H1 (cell line): Measurements from ENCODE around the gene RDH16. TPM values are rescaled to one million over a fixed set of nuclear protein-coding genes. Genes with fewer than 3 reads are reported as not detected.

Experiments
- BACH1 ChIP-seq: IDR thresholded peaks from 2 replicates; pipeline ENCODE4 v1.6.1; 2012; ENCODE audit warnings: low read length, improper control_type of control experiment
- BRCA1 ChIP-seq: IDR thresholded peaks from 2 replicates; pipeline ENCODE4 v1.6.1; 2012; ENCODE audit warnings: low read depth, low read length, improper control_type of control experiment
- CREB1 ChIP-seq: IDR thresholded peaks from 2 replicates; pipeline ENCODE4 v1.6.1; 2012; ENCODE audit warnings: inconsistent platforms
- GABPA ChIP-seq: IDR thresholded peaks from 2 replicates; pipeline ENCODE4 v1.6.1; 2011; ENCODE audit warnings: mild to moderate bottlenecking, low read length, moderate library complexity, borderline replicate concordance; ENCODE audit not compliant: insufficient read depth
- HDAC2 ChIP-seq, 2 experiments: fragments of 300-600 bp in 1 of 2; sonication (generic) in 1 of 2; IDR thresholded peaks; 2 replicates each; pipeline ENCODE4 v1.6.1; 2011 to 2012; ENCODE audit warnings: low read depth in 2 of 2, low read length in 2 of 2, mild to moderate bottlenecking in 2 of 2, moderate library complexity in 2 of 2, borderline replicate concordance in 1 of 2, inconsistent platforms in 1 of 2
- JUN ChIP-seq: IDR thresholded peaks from 2 replicates; pipeline ENCODE4 v1.6.1; 2011; ENCODE audit warnings: low read depth, mild to moderate bottlenecking, improper control_type of control experiment, low read length
- KDM5A ChIP-seq: fragments of 200-600 bp; IDR thresholded peaks from 2 replicates; pipeline ENCODE4 v1.7.1; 2012; ENCODE audit warnings: mild to moderate bottlenecking, low read length, inconsistent platforms, mixed read lengths
- MAFK ChIP-seq: IDR thresholded peaks from 2 replicates; pipeline ENCODE4 v1.6.1; 2012; ENCODE audit warnings: low read depth, mild to moderate bottlenecking, improper control_type of control experiment, low read length
- RBBP5 ChIP-seq: IDR thresholded peaks from 2 replicates; pipeline ENCODE4 v1.7.1; 2012; ENCODE audit warnings: low read depth, mild to moderate bottlenecking, inconsistent platforms, low read length, moderate library complexity, borderline replicate concordance
- SAP30 ChIP-seq: fragments of 300-600 bp; sonication (generic); IDR thresholded peaks from 2 replicates; pipeline ENCODE4 v1.7.1; 2012; ENCODE audit warnings: low read length, moderate library complexity, mild to moderate bottlenecking, inconsistent platforms; ENCODE audit not compliant: insufficient read depth, insufficient replicate concordance
- SIN3A ChIP-seq, 2 experiments: IDR thresholded peaks in 1 of 2; conservative IDR thresholded peaks in 1 of 2; 2 replicates each; pipeline ENCODE4 v1.6.1; 2011 to 2012; ENCODE audit warnings: low read length in 2 of 2, improper control_type of control experiment in 1 of 2, low read depth in 1 of 2, mild to moderate bottlenecking in 1 of 2
- SRF ChIP-seq: IDR thresholded peaks from 2 replicates; pipeline ENCODE4 v1.6.1; 2011; ENCODE audit warnings: mild to moderate bottlenecking, low read depth, low read length, moderate library complexity
- SUZ12 ChIP-seq: fragments of 200-600 bp; sonication (generic); IDR thresholded peaks from 2 replicates; pipeline ENCODE4 v1.6.1; 2012; ENCODE audit warnings: mild to moderate bottlenecking, inconsistent platforms, low read length, moderate library complexity, mixed read lengths
- TAF1 ChIP-seq: IDR thresholded peaks from 2 replicates; pipeline ENCODE4 v1.6.1; 2011; ENCODE audit warnings: mild to moderate bottlenecking, low read depth, low read length
- TAF7 ChIP-seq: optimal IDR thresholded peaks from 2 replicates; pipeline ENCODE3; 2011; ENCODE audit warnings: low read depth, mild to moderate bottlenecking, inconsistent platforms, low read length, moderate library complexity, borderline replicate concordance
- TEAD4 ChIP-seq: IDR thresholded peaks from 2 replicates; pipeline ENCODE4 v1.6.1; 2012; ENCODE audit warnings: low read depth, low read length, inconsistent platforms, mixed read lengths
- ZNF274 ChIP-seq: IDR thresholded peaks from 2 replicates; pipeline ENCODE4 v1.7.0; 2012; ENCODE audit warnings: low read length, borderline replicate concordance; ENCODE audit errors: extremely low read depth
- polyA plus RNA-seq, 7 experiments: library from polyadenylated mRNA; depleted of rRNA in 3 of 7; stranded (reverse) in 5 of 7; unstranded in 2 of 7; fragments of >200 nt in 5 of 7; fragments of 200-250 nt in 2 of 7; gene quantifications; 1 replicate in 5 of 7; 2 replicates in 1 of 7; 4 replicates in 1 of 7; pipeline versions ENCODE4 v1.2.1 to v1.2.3, GENCODE V29; 2011 to 2013; ENCODE audit warnings: missing spikeins in 2 of 7, mixed read lengths in 2 of 7
- total RNA-seq: library from RNA; stranded (reverse); fragmentation: NEBNext Ultra II Directional; extraction: Animal tissue kit (Norgen Biotek cat#: 25700); gene quantifications from 2 replicates; pipeline ENCODE4 v1.2.1, GENCODE V29; 2021
- TF ChIP-seq, protein P1 (sequence below): IDR thresholded peaks from 2 replicates; pipeline ENCODE4 v1.6.1; 2011; ENCODE audit warnings: low read length, improper control_type of control experiment
- TF ChIP-seq, protein P2 (sequence below): IDR thresholded peaks from 2 replicates; pipeline ENCODE4 v1.6.1; 2012; ENCODE audit warnings: inconsistent platforms
- TF ChIP-seq, protein P3 (sequence below): IDR thresholded peaks from 2 replicates; pipeline ENCODE4 v1.6.1; 2011; ENCODE audit warnings: low read depth, mild to moderate bottlenecking, low read length; ENCODE audit not compliant: insufficient read depth
- TF ChIP-seq, protein P4 (sequence below): IDR thresholded peaks from 2 replicates; pipeline ENCODE4 v1.6.1; 2012; ENCODE audit warnings: inconsistent platforms

RDH16 gene
- total and polyA plus RNA-seq, 2 of the 8 experiments (the other 6 are each of a cell fraction or from before 2014, with no cell fraction given), result 0.30 to 0.79 TPM

DNA sequence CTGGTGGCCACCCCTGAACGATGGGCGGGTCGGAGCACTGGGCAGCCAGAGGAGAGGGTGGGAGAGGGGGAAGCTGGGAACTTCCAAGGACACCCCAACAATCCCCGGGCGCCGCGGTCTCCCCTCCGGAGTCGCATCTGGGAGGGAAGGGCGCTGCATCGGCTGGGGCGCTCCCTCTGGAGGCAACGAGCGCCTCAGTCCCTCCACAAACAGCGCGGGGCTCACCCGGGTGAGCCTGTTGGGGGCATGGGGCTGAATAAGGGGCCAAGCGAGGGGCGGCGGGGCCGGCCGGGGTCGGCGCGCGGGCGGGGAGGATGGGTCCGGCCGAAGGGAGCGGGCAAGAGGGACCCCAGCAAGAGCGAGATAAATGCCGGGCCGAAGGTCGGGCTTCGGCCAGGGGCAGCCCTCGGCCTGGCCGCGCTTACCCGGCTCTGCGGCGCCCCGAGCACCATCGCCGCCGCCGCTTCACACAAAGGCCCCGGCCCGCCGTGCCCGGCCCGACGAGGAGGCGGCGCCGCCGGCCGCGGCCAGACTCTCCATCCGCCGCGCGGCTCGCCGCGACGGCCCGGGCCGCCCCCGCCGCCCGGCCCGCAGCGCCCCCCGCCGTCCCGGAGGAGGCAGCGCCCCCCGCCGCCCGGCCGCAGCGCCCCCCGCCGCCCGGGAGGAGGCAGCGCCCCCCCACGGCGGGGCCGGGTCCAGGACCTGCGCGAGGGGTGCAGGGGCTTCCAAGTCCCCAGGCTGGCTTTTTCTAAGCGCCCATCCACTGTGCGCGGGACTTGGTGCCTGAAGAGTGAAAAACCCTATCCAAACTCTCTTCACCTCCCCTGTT lies 48.8 kb upstream of the RDH16 start, which contains the start of gene ZBTB39 (continued):
- TF ChIP-seq SIN3A (conservative IDR thresholded peaks at IDR 0.05 in 1 of 2, IDR thresholded peaks at IDR 0.05 in 1 of 2; ENCODE audit: low read depth in 1 of 2, low read length in 2 of 2) (no peak; a peak in 1 of 4 replicates), ZNF274 (no peak), BRCA1 (no peak), GABPA (no peak), SAP30 (no peak), RBBP5 (no peak), SRF (no peak), TAF7 (peak; percentile 12), TAF1 (peak; percentile 71), JUN (no peak), HDAC2 (IDR thresholded peaks at IDR 0.05; ENCODE audit: borderline replicate concordance in 1 of 2, low read depth in 2 of 2, low read length in 2 of 2) (no peak), KDM5A (no peak), TEAD4 (no peak), MAFK (no peak), BACH1 (no peak), SUZ12 (no peak), CREB1 (no peak)
- TF ChIP-seq, protein P1, sequence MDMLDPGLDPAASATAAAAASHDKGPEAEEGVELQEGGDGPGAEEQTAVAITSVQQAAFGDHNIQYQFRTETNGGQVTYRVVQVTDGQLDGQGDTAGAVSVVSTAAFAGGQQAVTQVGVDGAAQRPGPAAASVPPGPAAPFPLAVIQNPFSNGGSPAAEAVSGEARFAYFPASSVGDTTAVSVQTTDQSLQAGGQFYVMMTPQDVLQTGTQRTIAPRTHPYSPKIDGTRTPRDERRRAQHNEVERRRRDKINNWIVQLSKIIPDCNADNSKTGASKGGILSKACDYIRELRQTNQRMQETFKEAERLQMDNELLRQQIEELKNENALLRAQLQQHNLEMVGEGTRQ, result no peak
- TF ChIP-seq, protein P2, sequence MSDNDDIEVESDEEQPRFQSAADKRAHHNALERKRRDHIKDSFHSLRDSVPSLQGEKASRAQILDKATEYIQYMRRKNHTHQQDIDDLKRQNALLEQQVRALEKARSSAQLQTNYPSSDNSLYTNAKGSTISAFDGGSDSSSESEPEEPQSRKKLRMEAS, result no peak
- TF ChIP-seq, protein P3, sequence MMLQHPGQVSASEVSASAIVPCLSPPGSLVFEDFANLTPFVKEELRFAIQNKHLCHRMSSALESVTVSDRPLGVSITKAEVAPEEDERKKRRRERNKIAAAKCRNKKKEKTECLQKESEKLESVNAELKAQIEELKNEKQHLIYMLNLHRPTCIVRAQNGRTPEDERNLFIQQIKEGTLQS, result no peak
- TF ChIP-seq, protein P4, sequence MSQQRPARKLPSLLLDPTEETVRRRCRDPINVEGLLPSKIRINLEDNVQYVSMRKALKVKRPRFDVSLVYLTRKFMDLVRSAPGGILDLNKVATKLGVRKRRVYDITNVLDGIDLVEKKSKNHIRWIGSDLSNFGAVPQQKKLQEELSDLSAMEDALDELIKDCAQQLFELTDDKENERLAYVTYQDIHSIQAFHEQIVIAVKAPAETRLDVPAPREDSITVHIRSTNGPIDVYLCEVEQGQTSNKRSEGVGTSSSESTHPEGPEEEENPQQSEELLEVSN, result no peak
